HEK293 (cell line): ENCODE results near the gene RAB24.

Source experiments
- ATF2 ChIP-seq: fragments of 450-650 bp; formaldehyde crosslinking; IDR thresholded peaks from 2 replicates; pipeline ENCODE4 v1.5.1; 2016; ENCODE audit warnings: missing biosample characterization, missing genetic modification characterization, low read depth
- CTCF ChIP-seq: fragments of 450-650 bp; formaldehyde crosslinking; IDR thresholded peaks from 2 replicates; pipeline ENCODE4 v1.5.1; 2016; ENCODE audit warnings: missing biosample characterization, missing genetic modification characterization
- REST ChIP-seq: fragments of 450-650 bp; formaldehyde crosslinking; IDR thresholded peaks from 2 replicates; pipeline ENCODE4 v1.5.1; 2016; ENCODE audit warnings: missing biosample characterization, missing genetic modification characterization
- YY1 ChIP-seq: fragments of 450-650 bp; formaldehyde crosslinking; IDR thresholded peaks from 2 replicates; pipeline ENCODE4 v1.5.1; 2018; ENCODE audit warnings: missing biosample characterization, missing genetic modification characterization
- ZNF488 ChIP-seq: fragments of 450-650 bp; formaldehyde crosslinking; IDR thresholded peaks from 2 replicates; pipeline ENCODE4 v1.5.1; 2016; ENCODE audit warnings: missing biosample characterization, missing genetic modification characterization

- no peak for TF ChIP-seq CTCF (tag by site-specific recombination)
- no peak for TF ChIP-seq ATF2 (tag by site-specific recombination)
- TF ChIP-seq REST (tag by site-specific recombination), result no peak
- no peak for TF ChIP-seq YY1 (tag by site-specific recombination)
- TF ChIP-seq ZNF488, result no peak
These were observed 17.4 kb upstream of the RAB24 start for GRCh38 chr5:177320879-177321278.
